Tibial artery (tissue), 4 donors: ENCODE results near the gene TAAR9.
A peak's percentile ranks its signal among the peaks of the same experiment; 100 is the strongest.

Source experiments
- DNase-seq, 2 donors: peaks; one replicate each; pipeline ENCODE4 v3.0.0-alpha.2; 2019
- H3K27ac ChIP-seq, 2 donors: fragments of 200-600 bp; sonication (generic) in 1 of 2; 1 replicate in 1 of 2; 2 replicates in 1 of 2; pipeline ENCODE4 v1.5.1; 2018 to 2019; ENCODE audit warnings: mild to moderate bottlenecking in 1 of 2
- H3K27me3 ChIP-seq, 2 donors: fragments of 200-600 bp; sonication (generic) in 1 of 2; one replicate each; pipeline versions ENCODE4 v1.5.1 to v1.6.0; 2016 to 2019
- H3K36me3 ChIP-seq, 3 donors: fragments of 200-600 bp; sonication (generic) in 2 of 3; one replicate each; pipeline ENCODE4 v1.5.1; 2016 to 2019; ENCODE audit warnings: mild to moderate bottlenecking in 2 of 3
- H3K4me1 ChIP-seq, 4 donors: fragments of 200-600 bp; sonication (generic) in 2 of 4; 1 replicate in 3 of 4; 2 replicates in 1 of 4; pipeline ENCODE4 v1.5.1; 2016 to 2019
- H3K4me3 ChIP-seq, 2 donors: fragments of 200-600 bp; sonication (generic) in 1 of 2; 1 replicate in 1 of 2; 2 replicates in 1 of 2; pipeline ENCODE4 v1.5.1; 2018 to 2019; ENCODE audit warnings: mild to moderate bottlenecking in 2 of 2
- H3K9me3 ChIP-seq, 3 donors: fragments of 200-600 bp; sonication (generic) in 1 of 3; one replicate each; pipeline ENCODE4 v1.5.1; 2016 to 2019
- intact Hi-C: fragments of 100-400 bp; cut with DNase I; formaldehyde crosslinking; loops from one replicate; pipeline ENCODE4 v1.15.0; 2023; ENCODE audit warnings: low total_unique reads
- TF ChIP-seq, protein P1 (sequence below), 2 experiments: fragments of 200-600 bp in 1 of 2; fragments of 450-650 bp in 1 of 2; IDR thresholded peaks; one replicate each; pipeline ENCODE4 v1.5.1; 2017 to 2019; ENCODE audit warnings: antibody characterized with exemption in 2 of 2, mild to moderate bottlenecking in 1 of 2, moderate library complexity in 1 of 2

The TAAR9 gene, protein sequence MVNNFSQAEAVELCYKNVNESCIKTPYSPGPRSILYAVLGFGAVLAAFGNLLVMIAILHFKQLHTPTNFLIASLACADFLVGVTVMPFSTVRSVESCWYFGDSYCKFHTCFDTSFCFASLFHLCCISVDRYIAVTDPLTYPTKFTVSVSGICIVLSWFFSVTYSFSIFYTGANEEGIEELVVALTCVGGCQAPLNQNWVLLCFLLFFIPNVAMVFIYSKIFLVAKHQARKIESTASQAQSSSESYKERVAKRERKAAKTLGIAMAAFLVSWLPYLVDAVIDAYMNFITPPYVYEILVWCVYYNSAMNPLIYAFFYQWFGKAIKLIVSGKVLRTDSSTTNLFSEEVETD

DNA sequence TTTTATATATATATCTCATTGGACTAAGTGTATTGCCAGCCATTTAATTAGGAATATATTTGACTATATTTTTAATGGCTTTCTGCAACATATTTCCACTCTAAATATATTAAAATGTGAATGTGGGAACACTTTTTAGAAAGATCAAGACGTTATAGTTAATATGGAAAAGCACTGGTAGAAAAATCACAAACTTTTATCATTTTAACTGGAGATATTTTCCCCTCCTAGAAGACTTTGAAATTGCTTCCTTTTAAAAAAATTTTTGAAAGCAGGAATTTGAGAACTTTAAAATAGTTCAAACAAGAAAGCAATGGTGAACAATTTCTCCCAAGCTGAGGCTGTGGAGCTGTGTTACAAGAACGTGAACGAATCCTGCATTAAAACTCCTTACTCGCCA lies at the start of gene TAAR9:
TSS of gene TAAR9 (plus strand) at position 301 of the 400 bp plus-strand sequence. CDS start at position 314, 13 bp downstream.
- H3K27ac ChIP-seq = no peak within 1 kb of the TSS
- H3K4me3 ChIP-seq = no peak within 1 kb of the TSS
- no peak for DNase-seq
- H3K4me1 ChIP-seq = no peaks in the 10 kb centered on the region
- TF ChIP-seq, protein P1, sequence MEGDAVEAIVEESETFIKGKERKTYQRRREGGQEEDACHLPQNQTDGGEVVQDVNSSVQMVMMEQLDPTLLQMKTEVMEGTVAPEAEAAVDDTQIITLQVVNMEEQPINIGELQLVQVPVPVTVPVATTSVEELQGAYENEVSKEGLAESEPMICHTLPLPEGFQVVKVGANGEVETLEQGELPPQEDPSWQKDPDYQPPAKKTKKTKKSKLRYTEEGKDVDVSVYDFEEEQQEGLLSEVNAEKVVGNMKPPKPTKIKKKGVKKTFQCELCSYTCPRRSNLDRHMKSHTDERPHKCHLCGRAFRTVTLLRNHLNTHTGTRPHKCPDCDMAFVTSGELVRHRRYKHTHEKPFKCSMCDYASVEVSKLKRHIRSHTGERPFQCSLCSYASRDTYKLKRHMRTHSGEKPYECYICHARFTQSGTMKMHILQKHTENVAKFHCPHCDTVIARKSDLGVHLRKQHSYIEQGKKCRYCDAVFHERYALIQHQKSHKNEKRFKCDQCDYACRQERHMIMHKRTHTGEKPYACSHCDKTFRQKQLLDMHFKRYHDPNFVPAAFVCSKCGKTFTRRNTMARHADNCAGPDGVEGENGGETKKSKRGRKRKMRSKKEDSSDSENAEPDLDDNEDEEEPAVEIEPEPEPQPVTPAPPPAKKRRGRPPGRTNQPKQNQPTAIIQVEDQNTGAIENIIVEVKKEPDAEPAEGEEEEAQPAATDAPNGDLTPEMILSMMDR (IDR thresholded peaks at IDR 0.05) = no peak
- no peaks in the 10 kb centered on the region for H3K9me3 ChIP-seq
- intact Hi-C loops = no loop called here
- H3K36me3 ChIP-seq = no peaks in the 10 kb centered on the region
- H3K27me3 ChIP-seq = no peaks in the 10 kb centered on the region

DNA sequence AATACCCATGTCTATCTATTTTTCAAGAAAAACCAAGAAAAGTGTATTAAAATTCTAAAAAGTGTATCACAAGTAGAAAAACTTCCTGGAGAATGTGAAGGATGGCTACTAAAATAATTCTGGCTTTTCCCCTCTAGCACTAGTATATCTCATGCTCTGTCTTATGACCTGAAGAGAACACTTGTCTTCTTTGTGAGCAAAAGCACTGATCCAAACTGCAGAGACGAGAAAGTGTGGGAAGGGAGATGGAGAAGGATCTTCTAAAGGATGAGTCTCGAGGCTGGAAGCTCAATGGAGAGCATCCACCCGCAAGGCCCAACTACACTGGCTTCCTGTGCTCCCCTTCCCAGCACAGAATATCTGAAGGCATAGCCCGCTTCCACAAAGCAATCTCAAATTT lies 48.7 kb upstream of the TAAR9 start:
- Histone ChIP-seq H3K4me3 (no peak overlapping the region), H3K27ac (peak overlapping the region; percentile 49 to 66), H3K4me1 (peaks cover 0 to 46% (median 24%) of the 10 kb centered on the region in 4 donors), H3K36me3 (no peaks in the 10 kb centered on the region), H3K27me3 (no peaks in the 10 kb centered on the region), H3K9me3 (no peaks in the 10 kb centered on the region)
- TF ChIP-seq, protein P1 (IDR thresholded peaks at IDR 0.05) = no peak
- no peak for DNase-seq
- intact Hi-C loops = loop anchor here (10.0 kb wide), 1 partner anchor 215 kb away; no protein-coding TSS in a partner anchor

DNA sequence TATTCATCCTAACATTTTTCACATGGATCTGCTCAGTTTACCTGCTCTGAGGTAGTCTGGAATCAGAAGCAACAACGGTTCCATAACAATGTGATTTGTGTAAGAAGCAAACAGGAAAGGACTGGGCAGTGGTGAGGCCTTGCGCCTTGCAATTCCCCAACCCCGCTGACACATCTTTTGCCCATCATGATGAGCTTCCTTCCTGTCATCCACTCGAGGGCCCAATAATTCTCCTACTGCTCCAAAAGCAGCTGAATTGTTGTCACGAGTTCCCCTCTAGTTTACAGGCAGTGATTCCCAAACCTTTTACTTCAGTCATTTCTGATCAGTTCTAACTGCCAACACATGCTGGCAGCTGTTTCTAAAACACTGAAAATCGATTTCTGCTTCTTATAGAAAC lies 48.1 kb upstream of the TAAR9 start:
- Histone ChIP-seq H3K36me3 (no peaks in the 10 kb centered on the region), H3K9me3 (no peaks in the 10 kb centered on the region), H3K4me3 (peak overlapping the region; percentile 1 to 9), H3K27me3 (no peaks in the 10 kb centered on the region), H3K4me1 (peaks cover 0 to 44% (median 24%) of the 10 kb centered on the region in 4 donors), H3K27ac (peak overlapping the region; percentile 49 to 66)
- intact Hi-C loops = no loop called here
- DNase-seq = peak; percentile 66 to 72
- TF ChIP-seq, protein P1 (IDR thresholded peaks at IDR 0.05) = no peak

DNA sequence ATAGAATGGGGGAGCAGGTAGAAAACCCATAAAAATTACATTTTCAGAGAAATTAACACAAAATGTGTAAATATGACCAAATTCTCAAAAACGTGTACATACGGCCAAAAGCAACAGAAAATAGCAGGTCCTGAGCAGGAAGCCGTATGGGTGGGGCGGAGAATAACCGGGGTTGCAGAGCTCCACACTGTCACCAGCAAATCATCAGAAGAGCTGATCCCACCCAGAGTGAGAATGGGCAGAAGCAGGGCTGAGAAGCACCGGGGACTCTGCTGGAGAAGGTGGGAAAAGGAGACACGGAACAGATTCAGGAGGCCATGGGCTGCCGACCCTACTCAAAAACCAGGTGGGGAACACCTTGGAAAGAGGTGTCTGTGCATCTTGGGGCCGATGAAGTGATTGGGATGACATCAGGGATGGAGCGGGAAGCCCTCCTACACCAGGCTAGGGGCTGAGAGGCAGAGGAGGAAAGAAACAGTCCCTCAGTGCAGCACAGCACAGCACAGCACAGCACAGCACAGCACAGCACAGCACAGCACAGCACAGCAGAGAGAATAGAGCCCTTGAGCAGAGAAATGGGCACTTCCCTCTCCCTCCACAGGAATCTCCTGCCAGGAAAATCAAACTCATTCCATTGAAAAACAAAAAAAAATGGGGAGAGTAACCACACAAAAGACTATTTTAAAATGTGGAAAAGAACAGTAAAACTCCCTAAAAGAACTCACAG lies 47.4 kb upstream of the TAAR9 start:
- intact Hi-C loops = no loop called here
- no peaks in the 10 kb centered on the region for H3K9me3 ChIP-seq
- H3K27ac ChIP-seq = peak overlapping the region; percentile 49 to 66
- no peaks in the 10 kb centered on the region for H3K27me3 ChIP-seq
- H3K4me1 ChIP-seq = peaks cover 0 to 50% (median 24%) of the 10 kb centered on the region in 4 donors
- TF ChIP-seq, protein P1 (IDR thresholded peaks at IDR 0.05) = no peak
- H3K36me3 ChIP-seq = no peaks in the 10 kb centered on the region
- no peak for DNase-seq
- peak overlapping the region; percentile 1 to 9 for H3K4me3 ChIP-seq

DNA sequence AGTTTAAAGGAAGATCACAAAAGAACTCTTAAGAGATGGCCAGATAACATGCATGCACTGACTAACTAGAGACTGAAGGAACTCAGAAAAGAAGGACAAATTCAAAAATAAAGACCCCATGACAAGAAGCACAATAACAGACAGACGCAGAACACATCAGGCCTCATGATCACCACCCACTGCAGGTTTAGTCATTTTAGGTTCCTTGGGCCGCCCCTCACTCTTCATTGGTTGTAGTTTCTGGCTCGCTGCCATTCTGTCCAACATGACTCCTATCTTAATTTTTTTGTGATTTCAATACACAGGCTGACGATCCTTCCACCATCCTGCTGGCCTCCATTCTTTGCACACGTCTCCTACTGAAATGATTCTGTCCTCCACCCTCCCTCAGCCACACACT lies 46.8 kb upstream of the TAAR9 start:
- H3K4me1 ChIP-seq = peaks cover 0 to 57% (median 27%) of the 10 kb centered on the region in 4 donors
- TF ChIP-seq, protein P1 (IDR thresholded peaks at IDR 0.05) = no peak
- intact Hi-C loops = no loop called here
- no peaks in the 10 kb centered on the region for H3K36me3 ChIP-seq
- H3K4me3 ChIP-seq = no peak overlapping the region
- peak in 1 of 2 donors; percentile 66 for DNase-seq
- H3K27ac ChIP-seq = peak overlapping the region; percentile 49 to 66
- H3K9me3 ChIP-seq = no peaks in the 10 kb centered on the region
- no peaks in the 10 kb centered on the region for H3K27me3 ChIP-seq
